Right lobe of liver (tissue), 6 donors: ENCODE results near the gene DST. TPM values are rescaled to one million over a fixed set of nuclear protein-coding genes. Genes with fewer than 3 reads are reported as not detected.

ENCODE experiments used
- ATAC-seq, 4 donors: fragments of 200-7000 bp; cut with Tn5 transposase; one replicate each; pipeline ENCODE4 v1.9.1; 2020; ENCODE audit warnings: mild to moderate bottlenecking in 4 of 4, moderate library complexity in 4 of 4
- DNase-seq, 3 donors: peaks; one replicate each; pipeline ENCODE4 v3.0.0-alpha.2; 2020
- H3K27ac ChIP-seq, 3 donors: fragments of 200-600 bp; one replicate each; pipeline ENCODE4 v1.8.0; 2022
- H3K27me3 ChIP-seq, 2 donors: fragments of 200-600 bp; one replicate each; pipeline ENCODE4 v1.8.0; 2022
- H3K36me3 ChIP-seq, 4 donors: fragments of 200-600 bp; sonication (generic) in 1 of 4; one replicate each; pipeline versions ENCODE4 v1.5.1 to v1.8.0; 2017 to 2022; ENCODE audit warnings: control low read depth in 1 of 4
- H3K4me1 ChIP-seq, 4 donors: fragments of 200-600 bp; sonication (generic) in 1 of 4; one replicate each; pipeline versions ENCODE4 v1.5.1 to v1.8.0; 2017 to 2022; ENCODE audit warnings: control low read depth in 1 of 4
- H3K4me3 ChIP-seq, 3 donors: fragments of 200-600 bp; one replicate each; pipeline ENCODE4 v1.8.0; 2022
- H3K9me3 ChIP-seq, 4 donors: fragments of 200-600 bp; sonication (generic) in 1 of 4; one replicate each; pipeline versions ENCODE4 v1.5.1 to v1.8.0; 2017 to 2022; ENCODE audit warnings: control low read depth in 1 of 4
- POLR2A ChIP-seq: fragments of 450-650 bp; IDR thresholded peaks from one replicate; pipeline ENCODE4 v1.6.1; 2017; ENCODE audit warnings: antibody characterized with exemption, mild to moderate bottlenecking
- WGBS: methylation state at CpG from one replicate; pipeline ENCODE4 v1.1.6; 2018; ENCODE audit warnings: low coverage, low lambda C conversion rate; ENCODE audit not compliant: insufficient coverage; ENCODE audit errors: missing lambda C conversion rate; 5-methylcytosine and 5-hydroxymethylcytosine counted together
- intact Hi-C, 2 donors: fragments of 100-400 bp; cut with DNase I; formaldehyde crosslinking; loops; one replicate each; pipeline versions ENCODE4 v1.11.2 to v1.14.1; 2022
- total RNA-seq, 6 experiments: library from RNA; depleted of rRNA in 2 of 6; stranded (reverse); fragments of >200 nt in 2 of 6; fragmentation: NEBNext Ultra II Directional in 3 of 6; extraction: Animal tissue kit (Norgen Biotek cat#: 25700) in 3 of 6; gene quantifications; one replicate each; pipeline versions ENCODE4 v1.1.0 to v1.2.4, GENCODE V29; 2016 to 2023
- TF ChIP-seq, protein P1 (sequence below), 4 donors: fragments of 200-600 bp in 3 of 4; fragments of 450-650 bp in 1 of 4; IDR thresholded peaks; one replicate each; pipeline versions ENCODE4 v1.5.1 to v1.8.0; 2016 to 2022; ENCODE audit warnings: antibody characterized with exemption in 4 of 4, mild to moderate bottlenecking in 2 of 4
- donor health status: DM: no; HTN: yes; CAD: no.
- donor health status: DM: no; HTN: no; CAD: no.
- donor health status: DM: no; HTN: no; CAD: no.
- donor health status: DM: no; HTN: yes; CAD: no.
- donor health status: DM: no; HTN: yes; CAD: no.

The DST gene
- total RNA-seq, 6 experiments from 2014 or later: 92.1 to 207 (median 156) TPM

GRCh38 chr6:56647172-56647762 is 4.6 kb upstream of the DST start:
- TF ChIP-seq, protein P1, sequence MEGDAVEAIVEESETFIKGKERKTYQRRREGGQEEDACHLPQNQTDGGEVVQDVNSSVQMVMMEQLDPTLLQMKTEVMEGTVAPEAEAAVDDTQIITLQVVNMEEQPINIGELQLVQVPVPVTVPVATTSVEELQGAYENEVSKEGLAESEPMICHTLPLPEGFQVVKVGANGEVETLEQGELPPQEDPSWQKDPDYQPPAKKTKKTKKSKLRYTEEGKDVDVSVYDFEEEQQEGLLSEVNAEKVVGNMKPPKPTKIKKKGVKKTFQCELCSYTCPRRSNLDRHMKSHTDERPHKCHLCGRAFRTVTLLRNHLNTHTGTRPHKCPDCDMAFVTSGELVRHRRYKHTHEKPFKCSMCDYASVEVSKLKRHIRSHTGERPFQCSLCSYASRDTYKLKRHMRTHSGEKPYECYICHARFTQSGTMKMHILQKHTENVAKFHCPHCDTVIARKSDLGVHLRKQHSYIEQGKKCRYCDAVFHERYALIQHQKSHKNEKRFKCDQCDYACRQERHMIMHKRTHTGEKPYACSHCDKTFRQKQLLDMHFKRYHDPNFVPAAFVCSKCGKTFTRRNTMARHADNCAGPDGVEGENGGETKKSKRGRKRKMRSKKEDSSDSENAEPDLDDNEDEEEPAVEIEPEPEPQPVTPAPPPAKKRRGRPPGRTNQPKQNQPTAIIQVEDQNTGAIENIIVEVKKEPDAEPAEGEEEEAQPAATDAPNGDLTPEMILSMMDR (IDR thresholded peaks at IDR 0.05): no peak
- no peak for TF ChIP-seq POLR2A
- intact Hi-C loops: loop anchor here in 1 of 2 donors (10.0 kb wide), 1 partner anchor 48 kb away; no protein-coding TSS in a partner anchor
- Histone ChIP-seq H3K27me3 (no peaks in the 10 kb centered on the region), H3K4me3 (no peak overlapping the region), H3K36me3 (peaks cover 0 to 40% (median 10%) of the 10 kb centered on the region in 4 donors), H3K4me1 (peaks cover 0 to 18% (median 5%) of the 10 kb centered on the region in 4 donors), H3K9me3 (no peaks in the 10 kb centered on the region), H3K27ac (no peak overlapping the region)
- no peak for ATAC-seq
- no peak for DNase-seq
- 88% methylated on average over 12 of the region's 12 CpGs for WGBS

- Histone ChIP-seq H3K4me1 (peaks cover 0 to 19% (median 5%) of the 10 kb centered on the region in 4 donors), H3K9me3 (no peaks in the 10 kb centered on the region), H3K27ac (no peak overlapping the region), H3K4me3 (no peak overlapping the region), H3K27me3 (no peaks in the 10 kb centered on the region), H3K36me3 (peaks cover 0 to 52% (median 12%) of the 10 kb centered on the region in 4 donors)
- WGBS: 76% methylated on average over 4 of the region's 5 CpGs
- TF ChIP-seq, protein P1 (IDR thresholded peaks at IDR 0.05): no peak
- TF ChIP-seq POLR2A: no peak
- intact Hi-C loops: loop anchor here in 1 of 2 donors (10.0 kb wide), 1 partner anchor 50 kb away; no protein-coding TSS in a partner anchor
- DNase-seq (no peak), ATAC-seq (no peak)
Observed at GRCh38 chr6:56644366-56644765, 1.7 kb upstream of the DST start.

GRCh38 chr6:56643379-56644089 is 845 bp upstream of the DST start:
- H3K27ac ChIP-seq: peak overlapping the region in 2 of 3 donors; percentile 14 to 19
- WGBS: 84% methylated on average over 4 of the region's 4 CpGs
- no peaks in the 10 kb centered on the region for H3K9me3 ChIP-seq
- intact Hi-C loops: loop anchor here in 1 of 2 donors (10.0 kb wide), 1 partner anchor 51 kb away; no protein-coding TSS in a partner anchor
- peaks cover 0 to 54% (median 12%) of the 10 kb centered on the region in 4 donors for H3K36me3 ChIP-seq
- ATAC-seq (no peak), DNase-seq (no peak)
- H3K4me3 ChIP-seq: no peak overlapping the region
- no peak for TF ChIP-seq POLR2A
- TF ChIP-seq, protein P1 (IDR thresholded peaks at IDR 0.05): no peak
- peaks cover 0 to 19% (median 5%) of the 10 kb centered on the region in 4 donors for H3K4me1 ChIP-seq
- no peaks in the 10 kb centered on the region for H3K27me3 ChIP-seq

- no peak for TF ChIP-seq POLR2A
- TF ChIP-seq, protein P1 (IDR thresholded peaks at IDR 0.05): no peak
- Histone ChIP-seq H3K4me1 (peaks cover 0 to 19% (median 5%) of the 10 kb centered on the region in 4 donors), H3K27me3 (no peaks in the 10 kb centered on the region), H3K4me3 (no peak overlapping the region), H3K27ac (no peak overlapping the region), H3K9me3 (no peaks in the 10 kb centered on the region), H3K36me3 (peaks cover 3 to 39% (median 10%) of the 10 kb centered on the region in 4 donors)
- 49% methylated on average over 4 of the region's 4 CpGs for WGBS
- intact Hi-C loops: loop anchor here in 1 of 2 donors (10.0 kb wide), 1 partner anchor 54 kb away; no protein-coding TSS in a partner anchor
- ATAC-seq (peak in 1 of 4 donors; percentile 49), DNase-seq (no peak)
Observed at GRCh38 chr6:56640374-56640773, 2.3 kb downstream of the DST start.
